ENCODE data around the gene RAB28. TPM values are rescaled to one million over a fixed set of nuclear protein-coding genes. Genes with fewer than 3 reads are reported as not detected.

The RAB28 gene
- total RNA-seq, 1 donor from 2014 or later, result 30.7 TPM

DNA sequence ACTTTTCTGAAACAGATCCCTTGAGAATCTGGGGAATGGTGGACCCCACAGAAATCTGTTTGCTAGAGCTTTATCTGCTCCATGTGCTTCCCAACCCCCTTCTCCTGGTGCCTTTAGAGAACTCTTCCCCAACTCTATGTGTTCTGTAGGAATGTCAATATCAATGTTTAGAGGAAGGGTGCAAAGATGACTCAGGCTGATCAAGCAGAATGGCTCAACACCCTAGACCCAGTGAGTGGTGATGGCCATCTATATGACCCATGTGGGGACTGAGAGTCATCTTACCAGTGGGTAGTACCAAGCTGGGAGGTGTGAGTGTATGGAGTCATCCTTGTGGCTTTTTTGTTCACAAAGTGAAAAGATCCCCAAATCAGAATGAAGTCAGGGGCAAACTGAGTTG lies 143.5 kb downstream of the RAB28 start:
- no peak for DNase-seq (ENCODE audit: low read depth, low spot score)
- H3K4me1 Mint-ChIP-seq, result peaks cover 4% of the 10 kb centered on the region
- peaks cover 18% of the 10 kb centered on the region for H3K9me3 Mint-ChIP-seq
- no peak overlapping the region for H3K27ac Mint-ChIP-seq (ENCODE audit: unreplicated experiment)
- peaks cover 36% of the 10 kb centered on the region for H3K36me3 Mint-ChIP-seq (ENCODE audit: low read depth)
- no peaks in the 10 kb centered on the region for H3K27me3 Mint-ChIP-seq (ENCODE audit: low read depth)
- TF ChIP-seq, protein P1, sequence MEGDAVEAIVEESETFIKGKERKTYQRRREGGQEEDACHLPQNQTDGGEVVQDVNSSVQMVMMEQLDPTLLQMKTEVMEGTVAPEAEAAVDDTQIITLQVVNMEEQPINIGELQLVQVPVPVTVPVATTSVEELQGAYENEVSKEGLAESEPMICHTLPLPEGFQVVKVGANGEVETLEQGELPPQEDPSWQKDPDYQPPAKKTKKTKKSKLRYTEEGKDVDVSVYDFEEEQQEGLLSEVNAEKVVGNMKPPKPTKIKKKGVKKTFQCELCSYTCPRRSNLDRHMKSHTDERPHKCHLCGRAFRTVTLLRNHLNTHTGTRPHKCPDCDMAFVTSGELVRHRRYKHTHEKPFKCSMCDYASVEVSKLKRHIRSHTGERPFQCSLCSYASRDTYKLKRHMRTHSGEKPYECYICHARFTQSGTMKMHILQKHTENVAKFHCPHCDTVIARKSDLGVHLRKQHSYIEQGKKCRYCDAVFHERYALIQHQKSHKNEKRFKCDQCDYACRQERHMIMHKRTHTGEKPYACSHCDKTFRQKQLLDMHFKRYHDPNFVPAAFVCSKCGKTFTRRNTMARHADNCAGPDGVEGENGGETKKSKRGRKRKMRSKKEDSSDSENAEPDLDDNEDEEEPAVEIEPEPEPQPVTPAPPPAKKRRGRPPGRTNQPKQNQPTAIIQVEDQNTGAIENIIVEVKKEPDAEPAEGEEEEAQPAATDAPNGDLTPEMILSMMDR (conservative IDR thresholded peaks at IDR 0.05), result no peak
- H3K4me3 Mint-ChIP-seq, result no peak overlapping the region

DNA sequence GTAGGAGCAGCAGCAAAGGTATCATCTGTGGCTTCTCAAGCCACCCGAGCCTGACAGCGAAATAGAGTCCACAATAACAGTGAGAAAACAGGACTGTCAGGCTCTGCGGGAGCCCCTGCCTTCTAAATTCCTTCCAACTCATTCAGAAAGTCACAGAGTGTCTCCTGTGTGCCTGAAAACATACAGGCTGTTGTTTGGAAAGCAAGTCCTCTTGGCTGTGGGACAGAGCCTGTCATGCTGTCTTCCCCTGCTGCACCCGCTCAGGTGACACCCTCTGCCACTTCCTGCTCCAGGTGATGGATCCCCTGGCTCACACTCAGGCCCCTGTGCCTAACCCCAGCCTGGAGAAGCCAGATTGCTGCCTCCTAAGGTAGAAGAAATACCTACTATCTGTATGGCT lies 152.3 kb downstream of the RAB28 start:
- TF ChIP-seq, protein P1 (conservative IDR thresholded peaks at IDR 0.05), result no peak
- Mint-ChIP-seq H3K4me3 (no peak overlapping the region), H3K36me3 (ENCODE audit: low read depth) (peaks cover 22% of the 10 kb centered on the region), H3K9me3 (peaks cover 2% of the 10 kb centered on the region), H3K27ac (ENCODE audit: unreplicated experiment) (no peak overlapping the region), H3K27me3 (ENCODE audit: low read depth) (no peaks in the 10 kb centered on the region), H3K4me1 (peaks cover 11% of the 10 kb centered on the region)
- DNase-seq (ENCODE audit: low read depth, low spot score), result no peak

DNA sequence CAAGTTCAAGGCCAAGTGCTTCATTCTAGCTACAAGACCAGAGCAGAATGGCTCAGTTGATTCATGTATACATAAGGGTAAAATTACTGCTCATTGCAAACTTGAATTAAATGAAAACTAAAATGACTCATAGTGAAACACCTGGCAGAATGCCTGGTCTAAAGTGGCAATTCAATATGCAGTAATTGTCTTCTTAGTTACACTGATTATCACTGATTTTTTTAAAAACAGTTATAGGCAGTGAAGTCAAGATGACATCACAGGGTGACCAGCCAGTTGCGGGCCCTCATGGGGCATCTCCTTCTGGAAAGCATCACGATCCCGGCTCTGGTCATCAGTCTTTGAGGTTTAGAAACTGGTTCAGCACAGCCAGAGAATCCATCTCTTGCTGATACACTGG lies 154.2 kb downstream of the RAB28 start:
- Mint-ChIP-seq H3K9me3 (peaks cover 5% of the 10 kb centered on the region), H3K36me3 (ENCODE audit: low read depth) (peaks cover 19% of the 10 kb centered on the region), H3K4me3 (no peak overlapping the region), H3K27me3 (ENCODE audit: low read depth) (no peaks in the 10 kb centered on the region), H3K27ac (ENCODE audit: unreplicated experiment) (no peak overlapping the region), H3K4me1 (peaks cover 25% of the 10 kb centered on the region)
- no peak for DNase-seq (ENCODE audit: low read depth, low spot score)
- TF ChIP-seq, protein P1 (conservative IDR thresholded peaks at IDR 0.05), result no peak

DNA sequence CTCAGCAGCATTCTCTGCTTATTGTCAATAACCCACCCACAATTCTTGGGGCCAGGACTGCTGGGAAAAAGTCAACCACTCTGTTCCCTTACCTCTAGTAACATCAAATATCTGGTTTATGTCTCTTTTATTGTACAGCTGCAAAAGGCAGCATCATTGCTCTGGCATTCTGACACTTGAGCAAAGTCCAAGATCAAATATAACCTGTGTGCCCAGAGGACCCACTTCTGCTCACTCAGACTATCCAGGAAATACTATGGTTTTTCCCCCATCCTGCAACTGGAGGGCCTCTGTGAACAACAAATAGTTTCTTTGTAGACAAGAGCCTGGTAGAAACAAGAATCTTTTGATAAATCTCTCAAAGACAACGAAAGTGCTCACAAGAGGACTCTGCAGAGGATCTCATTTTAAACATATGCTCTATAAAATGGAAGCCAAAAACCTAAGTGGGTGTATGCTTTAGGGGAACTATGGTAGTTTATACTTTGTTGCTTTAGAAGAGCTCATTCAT lies 154.7 kb downstream of the RAB28 start:
- Mint-ChIP-seq H3K4me1 (peaks cover 30% of the 10 kb centered on the region), H3K9me3 (peaks cover 5% of the 10 kb centered on the region), H3K27me3 (ENCODE audit: low read depth) (no peaks in the 10 kb centered on the region), H3K36me3 (ENCODE audit: low read depth) (peaks cover 19% of the 10 kb centered on the region), H3K27ac (ENCODE audit: unreplicated experiment) (no peak overlapping the region), H3K4me3 (no peak overlapping the region)
- TF ChIP-seq, protein P1 (conservative IDR thresholded peaks at IDR 0.05), result no peak
- DNase-seq (ENCODE audit: low read depth, low spot score), result no peak

DNA sequence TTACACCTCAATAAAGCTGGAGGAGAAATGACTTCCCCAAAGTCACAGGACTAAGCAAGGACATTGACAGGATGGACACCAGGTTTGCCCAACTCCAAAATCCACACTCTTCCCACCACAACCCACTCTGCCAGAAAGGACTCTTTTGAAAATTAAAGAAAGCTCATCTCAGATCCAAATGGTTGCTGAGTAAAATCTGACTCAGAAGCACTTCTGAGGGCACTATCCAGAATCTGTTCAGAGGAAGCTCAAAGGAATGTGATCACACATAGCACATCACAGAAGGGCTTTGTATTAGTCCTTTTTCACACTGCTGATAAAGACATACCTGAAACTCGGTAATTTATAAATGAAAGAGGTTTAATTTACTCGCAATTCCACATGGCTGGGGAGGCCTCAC lies 155.5 kb downstream of the RAB28 start:
- Mint-ChIP-seq H3K4me3 (no peak overlapping the region), H3K9me3 (peaks cover 5% of the 10 kb centered on the region), H3K36me3 (ENCODE audit: low read depth) (peaks cover 17% of the 10 kb centered on the region), H3K27ac (ENCODE audit: unreplicated experiment) (no peak overlapping the region), H3K4me1 (peaks cover 36% of the 10 kb centered on the region), H3K27me3 (ENCODE audit: low read depth) (no peaks in the 10 kb centered on the region)
- no peak for DNase-seq (ENCODE audit: low read depth, low spot score)
- TF ChIP-seq, protein P1 (conservative IDR thresholded peaks at IDR 0.05), result no peak
